ENCODE measurements around the gene CLASP1.
"Not testable (repeated sequence)": the region's sequence is repeated elsewhere in the genome, so short reads cannot be mapped to it uniquely, and the experiment has no call there.

Gene CLASP1

DNA sequence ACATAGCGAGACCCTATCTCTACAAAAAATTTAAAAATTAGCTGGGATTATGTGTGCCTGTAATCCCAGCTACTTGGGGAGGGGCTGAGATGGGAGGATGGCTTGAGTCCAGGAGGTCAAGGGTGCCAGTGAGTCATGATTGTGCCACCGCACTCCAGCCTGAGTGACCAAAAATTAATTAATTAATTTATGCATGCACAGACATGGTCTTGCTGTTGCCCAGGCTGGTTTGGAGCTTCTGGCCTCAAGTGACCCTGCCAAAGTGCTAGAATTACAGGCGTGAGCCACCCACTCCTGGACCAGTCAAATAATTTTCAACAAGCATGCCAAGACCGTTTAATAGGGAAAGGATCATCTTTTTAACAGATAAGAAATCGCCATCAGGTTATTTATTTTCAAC, 306.5 kb downstream of the CLASP1 start:
- DNase-seq = no peak

DNA sequence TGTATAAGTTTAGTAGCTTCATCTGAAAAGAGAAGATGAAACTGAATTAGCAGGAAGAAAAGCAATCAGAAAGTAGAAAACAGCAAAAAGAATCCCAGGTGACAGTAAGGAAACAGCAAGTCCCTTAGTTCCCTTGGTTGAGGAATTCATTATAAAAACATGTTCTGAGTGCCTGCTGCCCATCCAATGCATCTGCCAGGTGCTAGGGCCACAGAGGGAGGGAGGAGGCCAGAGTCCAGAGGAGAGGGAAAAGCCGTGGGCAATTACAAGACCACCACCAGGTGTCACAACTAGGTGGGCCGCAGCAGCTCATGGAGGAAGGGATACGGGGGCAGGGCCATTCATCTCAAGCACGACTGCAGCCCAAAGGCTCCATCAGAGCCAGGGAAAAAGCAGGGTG, 308.3 kb downstream of the CLASP1 start:
- DNase-seq = no peak

DNA sequence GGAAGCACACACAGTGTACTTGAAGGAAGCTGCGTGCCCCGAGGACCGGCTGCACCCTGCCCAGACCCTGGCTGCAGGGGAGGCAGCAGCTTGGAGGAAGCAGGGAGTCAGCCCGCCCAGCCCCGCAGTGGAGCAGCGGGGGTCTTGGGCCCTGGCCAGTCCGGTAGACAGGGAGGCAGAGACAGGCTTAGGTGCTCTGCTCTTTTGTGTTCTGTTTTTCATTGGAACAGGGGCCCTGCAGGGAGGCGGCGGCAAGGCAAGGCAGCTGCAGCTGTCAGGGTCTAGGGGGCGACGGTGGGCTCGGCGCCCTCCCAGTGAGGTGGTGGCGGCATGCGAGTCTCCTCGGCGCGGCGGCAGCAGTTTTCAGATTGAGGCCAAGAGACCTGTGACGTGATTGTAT, 311.0 kb downstream of the CLASP1 start:
- no peak for DNase-seq

DNA sequence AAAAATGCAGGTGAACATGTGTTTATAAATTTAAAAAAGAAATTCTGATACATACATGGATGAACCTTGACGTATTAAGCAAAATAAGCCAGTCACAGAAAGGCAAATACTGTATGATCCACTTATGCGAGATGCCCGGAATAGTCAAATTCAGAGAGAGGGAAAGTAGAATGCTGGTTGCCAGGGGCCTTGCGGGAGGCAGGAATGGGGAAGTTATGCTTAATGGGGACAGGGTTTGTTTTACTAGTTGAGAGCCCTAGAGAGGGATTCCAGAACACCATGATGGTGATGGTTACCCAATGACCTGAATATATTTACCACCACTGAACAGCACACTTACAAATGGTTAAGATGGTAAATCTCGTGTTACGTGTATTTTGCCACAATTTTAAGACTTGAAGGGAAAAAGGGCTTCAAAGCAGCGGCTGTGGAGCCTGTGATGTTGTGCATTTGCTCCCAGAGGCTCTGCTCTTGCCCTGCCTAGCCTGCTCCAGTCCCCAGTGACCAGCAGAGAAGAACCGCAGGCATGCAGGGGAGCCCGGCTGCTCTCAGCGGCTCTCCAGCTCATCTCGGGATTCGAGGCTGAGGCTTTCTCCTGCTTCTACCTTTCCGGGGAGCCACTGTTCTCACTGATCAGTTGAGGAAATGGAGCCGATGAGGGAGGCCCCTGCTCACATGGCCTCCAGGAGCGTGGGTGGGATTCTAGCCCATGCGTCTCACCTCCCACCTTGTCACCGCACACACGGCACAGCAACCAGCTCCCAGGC, 312.6 kb downstream of the CLASP1 start:
- no peak for DNase-seq

DNA sequence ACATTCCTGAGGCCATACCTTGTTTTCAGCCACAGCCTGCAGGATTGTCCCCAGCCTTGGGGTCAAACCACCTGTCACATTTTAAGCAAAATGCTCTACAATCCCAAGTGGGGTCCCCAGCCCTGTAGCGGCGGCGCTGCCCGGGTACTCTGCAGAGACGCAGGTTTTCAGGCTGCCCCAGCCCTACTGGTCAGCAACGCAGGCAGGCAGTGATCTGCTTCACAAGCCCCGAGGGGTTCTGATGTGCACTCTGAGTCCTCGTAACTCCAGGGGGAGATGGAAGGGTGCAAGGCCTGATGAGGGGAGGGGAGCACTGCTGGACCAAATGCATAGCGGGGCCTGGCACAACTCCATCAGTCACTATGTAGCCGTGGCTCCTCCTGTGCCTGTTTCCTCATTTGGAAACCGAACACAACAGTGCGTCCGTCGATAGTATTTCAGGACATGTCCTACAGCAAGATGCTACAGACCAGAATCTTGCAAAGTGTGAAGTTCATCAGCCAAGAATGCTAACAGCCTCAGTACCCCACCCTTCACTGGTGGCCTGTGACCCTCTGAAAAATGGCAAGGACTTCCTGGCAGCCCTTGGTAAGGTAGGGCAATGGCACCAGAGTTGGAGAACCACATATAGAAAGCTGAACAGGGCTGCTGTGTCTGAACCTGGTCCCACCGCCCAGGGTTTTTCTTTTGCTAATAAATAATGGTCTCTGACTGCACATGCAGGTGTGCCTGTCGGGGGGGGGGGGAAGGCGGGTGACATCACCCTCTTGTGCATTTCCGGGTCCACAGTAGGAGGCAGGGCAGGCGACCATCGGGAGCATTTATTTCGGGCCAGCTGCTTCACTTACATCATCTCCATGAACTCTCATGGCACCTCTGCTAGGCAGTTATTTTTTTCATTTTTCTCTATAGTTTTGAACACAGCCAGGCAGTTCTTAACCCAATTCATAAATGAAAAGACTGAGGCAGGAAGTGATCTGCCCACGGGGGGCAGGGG, 313.7 kb downstream of the CLASP1 start:
- no peak for DNase-seq

DNA sequence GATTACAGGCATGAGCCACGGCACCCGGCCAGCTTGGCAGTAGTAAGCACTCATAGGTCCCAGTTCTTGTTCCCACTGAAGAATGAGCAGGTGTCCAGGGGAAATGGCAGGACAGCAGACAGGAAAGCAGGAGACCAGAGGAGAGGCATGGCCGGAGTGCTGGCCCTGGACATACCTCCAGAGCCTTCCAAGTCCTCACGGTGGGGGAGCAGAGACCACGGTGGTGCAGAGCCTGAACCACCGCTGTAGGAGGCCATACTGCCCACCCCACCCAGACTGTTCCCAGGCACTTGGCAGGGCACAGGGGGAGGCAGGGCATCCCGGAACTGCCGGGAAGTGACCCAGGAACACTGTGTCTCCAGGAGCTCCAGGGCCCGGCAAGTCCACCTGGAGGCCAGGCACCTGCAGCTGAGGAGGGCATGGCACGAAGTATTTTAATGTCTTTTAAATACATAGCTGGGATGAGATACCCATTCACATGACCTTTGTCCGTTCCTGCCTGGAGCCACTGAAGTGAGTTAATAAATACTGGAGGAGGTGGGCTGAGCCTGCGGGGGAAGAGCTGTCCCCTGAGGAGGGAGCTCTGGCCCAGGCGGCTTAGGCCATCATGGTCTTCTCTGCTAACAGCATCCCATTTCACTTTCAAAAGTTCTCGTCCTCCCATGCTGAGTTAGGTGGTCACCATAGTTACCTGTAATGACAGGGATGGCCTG, 314.5 kb downstream of the CLASP1 start:
- DNase-seq = no peak

DNA sequence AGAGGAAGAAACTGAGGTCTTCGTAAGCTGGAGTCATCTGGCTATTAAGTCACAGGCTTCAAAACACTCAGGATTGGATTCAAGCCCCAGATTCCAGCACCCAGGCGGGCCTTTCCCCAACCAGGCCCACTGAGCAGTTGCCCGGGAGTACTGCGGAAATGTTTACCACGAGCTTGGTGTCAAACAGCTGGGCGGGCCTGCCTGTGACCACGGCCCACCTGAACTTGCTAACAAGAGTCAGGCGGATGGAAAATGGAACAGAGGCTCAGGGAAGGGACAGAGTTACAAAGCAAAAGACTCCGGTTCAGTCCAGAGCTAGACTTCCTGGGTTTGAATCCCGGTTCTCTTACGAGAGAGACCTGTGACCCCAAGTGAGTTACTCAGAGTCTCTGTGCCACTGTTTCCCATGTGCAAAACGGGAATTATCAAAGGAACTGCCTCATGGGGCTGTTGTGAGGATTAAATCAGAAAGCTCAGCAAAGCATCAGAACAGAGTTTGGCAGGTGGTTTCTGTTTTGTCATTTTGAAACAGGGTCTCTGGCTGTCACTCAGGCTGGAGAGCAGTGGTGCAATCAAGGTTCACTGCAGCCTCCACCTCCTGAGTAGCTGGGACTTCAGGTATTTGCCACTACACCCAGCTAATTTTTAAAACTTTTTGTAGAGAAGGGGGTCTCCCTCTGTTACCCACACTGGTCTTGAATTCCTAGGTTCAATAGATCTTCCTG, 315.3 kb downstream of the CLASP1 start:
- DNase-seq = no peak

DNA sequence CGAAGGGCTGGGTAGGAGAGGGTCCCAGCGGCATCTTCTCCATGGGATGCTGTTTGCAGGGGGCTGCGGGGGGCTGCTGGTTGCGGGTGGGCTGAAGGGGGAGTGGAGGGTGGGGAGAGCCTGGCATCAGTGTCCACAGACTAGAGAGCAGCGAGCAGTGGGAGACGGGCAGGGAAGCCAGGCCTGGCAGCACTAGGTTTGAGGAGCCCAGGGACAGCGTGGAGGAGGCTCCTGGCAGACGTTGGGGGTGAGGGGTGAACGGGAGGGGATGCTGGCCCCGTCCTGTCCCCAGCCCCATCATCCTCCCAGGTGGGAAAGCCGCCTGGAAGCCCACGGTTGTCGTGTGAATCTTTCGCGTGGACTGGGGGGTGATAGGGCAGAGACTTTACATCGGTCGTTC, 316.0 kb downstream of the CLASP1 start:
- DNase-seq = no peak

DNA sequence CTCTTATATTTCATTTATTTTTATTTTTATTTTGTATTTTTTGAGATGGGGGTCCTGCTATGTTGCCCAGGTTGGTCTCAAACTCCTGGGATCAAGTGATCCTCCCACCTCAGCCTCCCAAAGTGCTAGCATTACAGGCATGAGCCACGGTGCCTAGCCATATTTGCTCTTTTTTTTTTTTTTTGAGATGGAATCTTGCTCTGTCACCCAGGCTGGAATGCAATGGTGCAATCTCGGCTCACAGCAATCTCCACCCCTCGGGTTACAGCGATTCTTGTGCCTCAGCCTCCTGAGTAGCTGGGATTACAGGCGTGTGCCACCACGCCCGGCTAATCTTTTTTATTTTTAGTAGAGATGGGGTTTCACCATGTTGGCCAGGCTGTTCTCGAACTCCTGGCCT, 317.9 kb downstream of the CLASP1 start:
- not testable (repeated sequence) for DNase-seq

DNA sequence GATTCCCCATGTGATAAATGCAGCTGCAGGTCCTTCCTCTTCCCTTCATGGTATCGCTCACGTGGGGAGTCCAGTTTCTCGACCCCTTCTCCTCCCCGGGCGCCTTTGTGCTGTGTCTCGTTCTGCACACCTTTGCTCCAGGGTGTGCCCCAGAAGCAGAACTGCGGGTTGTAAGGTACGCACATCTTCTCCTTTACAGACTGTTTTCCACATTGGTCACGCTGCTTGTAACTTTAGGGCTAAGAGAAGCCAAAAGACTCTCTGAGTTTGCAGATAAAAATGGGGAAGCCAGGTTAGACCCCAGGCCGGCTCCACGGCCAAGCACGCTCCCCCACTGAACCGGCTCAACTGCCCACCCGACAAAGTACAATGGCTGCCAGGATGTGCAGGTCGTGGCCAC, 318.3 kb downstream of the CLASP1 start:
- DNase-seq = no peak

DNA sequence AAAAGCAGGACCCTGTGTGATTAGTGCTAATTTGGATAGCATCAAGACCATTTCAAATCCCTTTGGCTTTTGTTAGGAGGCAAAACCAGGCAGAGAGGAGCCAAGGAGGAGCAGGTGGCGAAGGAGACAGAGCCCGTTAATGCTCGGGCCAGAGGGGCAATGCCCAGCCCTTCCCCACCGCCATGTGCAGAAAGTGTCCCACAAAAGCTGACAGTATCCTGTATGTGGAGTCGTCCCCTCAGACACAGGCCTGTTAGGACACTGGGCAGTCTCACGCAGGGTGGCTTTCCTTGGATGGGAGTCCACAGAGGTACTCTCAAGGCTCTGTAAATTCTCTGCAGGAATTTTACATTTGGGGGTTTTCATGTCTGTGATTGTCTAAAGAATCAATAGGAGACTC, 319.5 kb downstream of the CLASP1 start:
- DNase-seq = no peak

DNA sequence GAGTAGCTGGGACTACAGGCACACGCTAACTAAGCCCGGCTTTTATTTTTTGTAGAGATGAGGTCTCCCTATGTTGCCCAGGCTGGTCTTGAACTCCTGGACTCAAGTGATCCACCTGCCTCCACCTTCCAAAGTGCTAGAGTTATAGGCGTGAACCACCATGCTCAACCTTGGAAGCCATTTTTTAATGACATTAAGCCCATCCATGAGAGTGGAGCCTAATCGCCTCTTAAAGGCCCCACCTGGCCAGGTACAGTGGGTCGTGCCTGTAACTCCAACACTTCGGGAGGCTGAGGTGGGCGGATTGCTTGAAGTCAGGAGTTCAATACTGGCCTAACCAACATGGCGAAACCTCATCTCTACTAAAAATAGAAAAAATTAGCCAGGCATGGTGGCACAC, 322.6 kb downstream of the CLASP1 start:
- no peak for DNase-seq

DNA sequence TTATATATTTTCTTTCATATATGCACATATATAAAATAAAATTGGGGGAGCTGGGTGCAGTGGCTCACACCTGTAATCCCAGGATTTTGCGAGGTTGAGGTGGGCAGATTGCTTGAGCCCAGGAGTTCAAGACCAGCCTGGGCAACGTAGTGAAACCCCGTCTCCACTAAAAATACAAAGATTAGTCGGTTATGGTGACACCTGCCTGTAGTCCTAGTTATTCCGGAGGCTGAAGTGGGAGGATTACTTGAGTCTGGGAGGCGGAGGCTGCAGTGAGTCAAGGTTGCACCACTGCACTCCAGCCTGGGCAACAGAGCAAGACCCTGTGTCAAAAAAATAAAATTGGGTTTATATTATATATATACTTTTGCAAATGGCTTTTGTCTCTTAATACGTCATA, 324.7 kb downstream of the CLASP1 start:
- DNase-seq = no peak

DNA sequence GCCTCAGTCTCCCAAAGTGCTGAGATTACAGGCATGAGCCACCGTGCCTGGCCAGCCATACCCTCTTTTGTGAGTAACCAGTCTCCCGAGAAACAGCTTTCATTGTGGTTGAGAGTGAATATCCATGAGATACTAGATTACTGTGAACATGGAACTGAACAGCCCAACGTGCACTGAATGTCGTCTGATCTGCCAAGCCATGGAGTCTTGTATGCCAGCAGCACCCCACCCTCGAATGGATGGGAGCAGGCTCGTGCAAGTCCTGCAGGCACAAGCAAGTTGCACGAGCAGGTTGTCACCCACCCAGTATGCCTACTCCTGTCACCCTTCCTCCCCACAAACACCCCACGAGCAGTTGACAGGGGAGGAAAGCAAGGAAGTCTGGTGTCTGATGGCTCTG, 327.8 kb downstream of the CLASP1 start:
- DNase-seq = no peak

DNA sequence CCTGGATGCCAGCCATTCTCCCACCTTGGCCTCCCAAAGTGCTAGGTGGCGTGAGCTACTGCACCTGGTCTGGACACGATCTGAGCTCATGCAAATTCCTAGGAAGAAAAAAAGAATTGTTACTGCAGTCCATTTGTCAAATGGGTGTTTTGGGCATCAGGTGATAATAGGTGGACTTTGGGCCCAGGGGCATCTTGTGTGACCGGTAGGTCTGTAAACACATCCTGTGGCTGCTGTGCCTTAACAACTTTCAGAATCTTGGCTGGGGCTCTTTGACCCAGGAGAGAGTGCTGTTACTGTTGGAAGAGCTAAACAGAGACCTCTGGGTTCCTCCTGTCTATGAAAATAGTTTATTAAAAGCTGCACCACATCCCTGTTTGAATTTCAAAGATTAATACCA, 329.3 kb downstream of the CLASP1 start:
- no peak for DNase-seq

DNA sequence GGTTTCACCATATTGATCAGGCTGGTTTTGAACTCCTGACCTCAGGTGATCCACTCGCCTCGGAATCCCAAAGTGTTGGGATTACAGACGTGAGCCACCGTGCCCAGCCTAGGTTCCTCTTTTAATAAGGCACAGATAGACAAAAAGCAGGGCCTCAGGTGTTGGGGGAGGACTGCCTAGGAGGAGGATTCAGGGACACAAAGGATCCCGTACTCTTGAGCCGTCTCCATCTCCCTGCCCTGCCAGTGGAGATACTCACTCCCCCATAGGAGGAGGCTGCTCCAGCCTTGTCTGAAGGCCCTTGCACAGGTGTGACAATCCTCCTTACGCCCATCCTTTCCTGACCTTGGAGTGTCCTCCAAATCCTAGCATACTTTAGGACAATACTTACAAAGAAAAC, 332.3 kb downstream of the CLASP1 start:
- DNase-seq = no peak

DNA sequence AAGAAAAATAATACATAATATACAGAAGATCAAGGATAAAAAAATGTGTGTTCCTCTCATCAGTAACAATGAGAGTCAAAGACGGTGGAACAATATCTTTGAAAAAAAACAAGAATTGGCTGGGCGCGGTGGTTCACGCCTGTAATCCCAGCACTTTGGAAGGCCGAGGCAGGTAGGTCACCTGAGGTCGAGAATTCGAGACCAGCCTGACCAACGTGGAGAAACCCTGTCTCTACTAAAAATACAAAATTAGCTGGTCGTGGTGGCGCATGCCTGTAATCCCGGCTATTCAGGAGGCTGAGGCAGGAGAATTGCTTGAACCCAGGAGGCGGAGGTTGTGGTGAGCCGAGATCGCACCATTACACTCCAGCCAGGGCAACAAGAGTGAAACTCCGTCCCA, 335.6 kb downstream of the CLASP1 start:
- DNase-seq = not testable (repeated sequence)

DNA sequence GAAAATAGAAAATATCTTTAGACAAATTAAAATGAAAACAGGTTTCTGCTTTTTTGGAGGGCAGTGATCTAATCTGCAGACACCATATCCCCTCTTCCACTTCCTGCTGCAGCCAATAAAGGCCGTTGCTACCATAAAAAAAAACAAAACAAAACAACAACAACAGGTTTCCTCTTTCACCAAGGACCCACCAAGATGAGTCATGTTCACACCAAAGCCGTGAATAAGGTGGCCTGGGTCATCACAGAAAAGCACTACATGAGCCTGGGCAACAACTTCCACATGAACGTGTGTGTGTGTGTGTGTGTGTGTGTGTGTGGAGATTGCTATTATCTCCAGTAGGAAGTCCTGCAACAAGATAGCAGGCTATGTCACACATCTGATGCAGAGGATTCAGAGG, 339.5 kb downstream of the CLASP1 start:
- DNase-seq = no peak

DNA sequence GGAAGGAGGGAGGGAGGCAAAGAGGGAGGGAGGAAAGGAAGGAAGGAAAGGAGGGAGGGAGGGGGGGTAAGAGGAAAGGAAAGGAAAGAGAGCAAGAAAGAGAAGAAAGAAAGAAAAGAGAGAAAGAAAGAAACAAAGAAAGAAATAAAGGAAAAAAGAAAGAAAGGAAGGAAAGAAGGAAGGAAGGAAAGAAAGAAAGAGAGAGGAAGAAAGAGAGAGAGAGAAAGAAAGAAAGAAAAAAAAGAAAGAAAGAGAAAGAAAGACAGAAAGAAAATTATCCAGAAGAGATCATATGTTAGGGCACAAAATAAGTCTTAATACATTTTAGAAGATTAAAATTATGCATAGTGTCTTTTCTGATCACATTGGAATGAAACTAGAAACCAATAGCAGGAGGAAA, 339.9 kb downstream of the CLASP1 start:
- DNase-seq = no peak

DNA sequence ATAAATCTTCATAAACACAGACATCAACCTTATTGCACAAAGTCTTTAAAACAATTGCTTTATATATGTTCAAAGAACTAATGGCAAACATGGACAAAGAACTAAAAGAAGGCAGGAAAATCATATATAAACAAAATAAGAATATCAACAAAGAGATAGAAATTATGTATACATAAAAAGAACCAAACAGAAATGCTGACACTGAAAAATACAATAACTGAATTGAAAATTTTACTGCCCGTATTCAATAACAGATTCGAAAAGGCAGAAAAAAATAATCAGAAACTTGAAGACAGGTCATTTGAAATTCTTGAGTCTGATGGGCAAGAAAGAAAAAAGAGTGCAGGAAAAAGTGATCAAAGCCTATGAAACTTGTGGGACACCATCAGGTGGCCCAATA, 342.2 kb downstream of the CLASP1 start:
- DNase-seq = no peak

DNA sequence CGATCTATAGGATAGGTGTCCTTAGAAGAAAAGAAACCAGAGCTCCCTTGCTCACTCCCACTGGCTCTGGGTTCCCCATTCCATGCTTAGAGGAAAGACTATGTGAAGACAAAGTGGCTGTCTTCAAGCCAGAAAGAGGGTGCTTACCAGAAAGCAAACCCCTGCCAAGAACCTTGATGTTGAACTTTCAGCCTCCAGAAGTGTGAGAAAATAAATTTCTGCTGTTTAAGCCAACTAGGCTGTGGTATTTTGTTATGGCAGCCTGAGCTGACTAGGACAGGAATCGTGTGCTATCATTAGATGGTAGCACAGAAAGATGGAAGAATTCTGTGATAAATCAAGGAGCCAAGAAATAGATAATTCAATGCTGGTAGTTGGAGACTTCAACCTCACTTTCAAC, 344.3 kb downstream of the CLASP1 start:
- DNase-seq = no peak

DNA sequence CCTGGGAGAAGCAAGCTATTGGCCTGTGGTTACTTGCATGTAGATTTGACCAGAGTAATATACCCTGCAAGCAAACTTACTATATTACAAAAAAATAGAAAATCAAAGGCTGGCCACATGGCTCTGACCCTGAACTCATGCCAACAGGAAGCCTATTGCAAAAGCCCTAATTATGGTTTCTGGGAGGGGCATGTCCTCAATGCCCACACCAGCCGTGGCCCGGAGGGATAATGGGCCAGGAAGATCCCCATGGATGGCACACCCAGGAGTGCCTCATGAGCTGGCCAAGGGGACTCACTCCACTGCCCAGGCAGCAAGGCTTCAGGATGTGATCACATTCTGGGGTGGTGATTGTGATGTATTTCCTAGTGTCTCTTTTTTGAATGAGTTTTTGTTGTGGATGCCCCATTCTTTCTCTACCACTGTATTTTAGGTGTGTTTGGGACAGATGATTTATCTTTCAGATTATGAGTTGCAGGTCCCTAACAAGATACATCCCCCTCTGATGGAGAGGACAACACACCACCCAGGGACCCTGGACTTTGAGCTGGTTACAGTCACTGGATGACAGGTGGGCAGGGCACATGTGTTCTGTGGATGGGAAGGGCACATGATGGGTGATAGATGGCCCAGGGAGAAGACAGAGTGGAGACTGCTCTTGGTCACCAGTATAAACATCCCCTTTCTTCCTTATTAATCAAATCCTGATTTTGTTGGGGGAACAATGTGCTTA, 345.6 kb downstream of the CLASP1 start:
- DNase-seq = no peak
